ENCODE results near the gene NFE2L2.
"Not testable (repeated sequence)": the region's sequence is repeated elsewhere in the genome, so short reads cannot be mapped to it uniquely, and the experiment has no call there.

Gene NFE2L2

GRCh38 chr2:177253704-177254103 is 10.8 kb downstream of the NFE2L2 start:
- H3K4me3 ChIP-seq (ENCODE audit: low read length): no peak overlapping the region
- no peak overlapping the region for H3K27ac ChIP-seq (ENCODE audit: low read length)
- no peak overlapping the region for H3K9ac ChIP-seq (ENCODE audit: low read depth, low read length)
- no peaks in the 10 kb centered on the region for H3K27me3 ChIP-seq (ENCODE audit: insufficient read depth, low read length)
- H3K9me3 ChIP-seq (ENCODE audit: insufficient read depth, low read depth, low read length): peaks cover 7% of the 10 kb centered on the region
- peaks cover 16% of the 10 kb centered on the region for H3K4me1 ChIP-seq (ENCODE audit: insufficient read depth, low read length)
- peaks cover 4% of the 10 kb centered on the region for H3K36me3 ChIP-seq (ENCODE audit: insufficient read depth, low read depth, low read length)

DNA sequence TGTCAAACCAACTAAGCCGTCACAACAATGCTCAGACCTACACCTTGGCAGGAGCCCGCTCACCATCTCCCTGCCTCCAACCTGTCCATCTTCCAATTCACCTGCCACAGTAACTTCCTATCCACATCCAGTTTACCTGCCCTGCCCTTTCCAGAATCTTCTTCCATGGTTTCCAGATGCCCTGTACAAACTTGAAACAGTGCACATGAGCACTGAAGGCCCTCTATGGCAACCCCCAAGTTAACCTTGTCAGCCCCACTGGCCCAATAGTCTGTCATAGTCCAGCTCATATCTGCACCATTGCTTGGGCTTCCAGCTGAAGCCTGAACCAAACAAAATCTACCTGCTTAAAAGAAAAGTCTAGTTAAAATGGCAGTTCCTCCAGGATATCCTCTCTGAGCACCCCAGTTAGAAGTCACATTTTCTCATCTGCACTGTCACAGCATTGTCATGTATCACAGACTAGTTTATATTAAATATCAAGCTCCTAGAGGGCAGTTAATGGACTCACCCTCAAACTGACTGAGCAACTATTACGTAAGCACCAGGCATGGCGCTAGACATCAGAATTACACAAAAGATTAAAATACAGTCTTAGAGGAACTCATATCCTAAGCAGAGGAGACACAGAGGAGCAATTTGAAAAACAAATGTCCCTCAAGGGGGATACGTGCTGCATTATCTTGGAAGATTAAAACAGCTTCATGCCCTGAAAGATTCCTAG is 11.6 kb downstream of the NFE2L2 start:
- Histone ChIP-seq H3K4me3 (ENCODE audit: low read length) (no peak overlapping the region), H3K36me3 (ENCODE audit: insufficient read depth, low read depth, low read length) (peaks cover under 1% of the 10 kb centered on the region; the same call in 1 of the 2 replicates), H3K4me1 (ENCODE audit: insufficient read depth, low read length) (peaks cover 16% of the 10 kb centered on the region), H3K27me3 (ENCODE audit: insufficient read depth, low read length) (no peaks in the 10 kb centered on the region), H3K9me3 (ENCODE audit: insufficient read depth, low read depth, low read length) (peaks cover 3% of the 10 kb centered on the region), H3K27ac (ENCODE audit: low read length) (no peak overlapping the region), H3K9ac (ENCODE audit: low read depth, low read length) (no peak overlapping the region)

DNA sequence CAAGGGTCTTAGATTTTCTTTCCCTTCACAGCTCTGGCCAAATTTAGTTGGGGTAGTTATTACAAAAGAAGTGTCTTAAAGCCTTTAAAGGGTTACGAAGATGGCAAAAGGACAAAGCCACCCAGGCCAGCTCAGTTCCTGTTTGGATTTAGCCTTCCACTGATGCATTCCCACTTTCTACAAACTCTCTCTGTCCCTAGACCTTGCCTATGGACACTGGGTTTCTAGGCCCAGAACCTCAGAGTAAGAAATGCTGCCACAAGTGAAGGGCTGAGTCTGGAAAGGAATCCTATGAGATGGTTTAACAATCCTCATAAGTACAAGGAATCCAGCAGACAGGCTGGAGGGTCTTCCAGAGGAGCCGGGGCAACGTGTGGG is 13.4 kb downstream of the NFE2L2 start:
- no peak overlapping the region for H3K9ac ChIP-seq (ENCODE audit: low read depth, low read length)
- no peaks in the 10 kb centered on the region for H3K9me3 ChIP-seq (ENCODE audit: insufficient read depth, low read depth, low read length)
- no peaks in the 10 kb centered on the region for H3K36me3 ChIP-seq (ENCODE audit: insufficient read depth, low read depth, low read length)
- no peak overlapping the region for H3K4me3 ChIP-seq (ENCODE audit: low read length)
- no peak overlapping the region for H3K27ac ChIP-seq (ENCODE audit: low read length)
- no peaks in the 10 kb centered on the region for H3K27me3 ChIP-seq (ENCODE audit: insufficient read depth, low read length)
- peaks cover 18% of the 10 kb centered on the region for H3K4me1 ChIP-seq (ENCODE audit: insufficient read depth, low read length)

DNA sequence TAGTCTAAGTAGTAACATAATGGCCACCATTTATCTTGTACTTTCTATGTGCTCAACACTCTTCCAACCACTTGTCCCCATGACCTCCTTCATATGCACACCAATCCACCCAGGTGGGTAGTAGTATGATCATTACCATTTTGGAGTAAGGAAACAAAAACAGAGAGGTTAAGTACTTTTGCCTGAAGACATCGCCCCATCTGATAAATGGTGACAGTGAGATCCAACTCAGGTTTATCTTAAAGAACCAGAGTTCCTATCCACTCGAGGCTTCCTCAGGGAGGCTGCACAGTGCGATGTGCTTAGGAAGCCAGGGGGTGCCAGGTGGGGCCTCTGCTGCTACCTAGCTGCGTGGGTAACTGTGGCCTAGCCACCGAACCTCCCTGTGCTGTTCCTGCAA is 14.1 kb downstream of the NFE2L2 start:
- Histone ChIP-seq H3K4me3 (ENCODE audit: low read length) (no peak overlapping the region), H3K27me3 (ENCODE audit: insufficient read depth, low read length) (no peaks in the 10 kb centered on the region), H3K9me3 (ENCODE audit: insufficient read depth, low read depth, low read length) (no peaks in the 10 kb centered on the region), H3K27ac (ENCODE audit: low read length) (no peak overlapping the region), H3K4me1 (ENCODE audit: insufficient read depth, low read length) (peaks cover 22% of the 10 kb centered on the region), H3K36me3 (ENCODE audit: insufficient read depth, low read depth, low read length) (no peaks in the 10 kb centered on the region), H3K9ac (ENCODE audit: low read depth, low read length) (no peak overlapping the region)

DNA sequence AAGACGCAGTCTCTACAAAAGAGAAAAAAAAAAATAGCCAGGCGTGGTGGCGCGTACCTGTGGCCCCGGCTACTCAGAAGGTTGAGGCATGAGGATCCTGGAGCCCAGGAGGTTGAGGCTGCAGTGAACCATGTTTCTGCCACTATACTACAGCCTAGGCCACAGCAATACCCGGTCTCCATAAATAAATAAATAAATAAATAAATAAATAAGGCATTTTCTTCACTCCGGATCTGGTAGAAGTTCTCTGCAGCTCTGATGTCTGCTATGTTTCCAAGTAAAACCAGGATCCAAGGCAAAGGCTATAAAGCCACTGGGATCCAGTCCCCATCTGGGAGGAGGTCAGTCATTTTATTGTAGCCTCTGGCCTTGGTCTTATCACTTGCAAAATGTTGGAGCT is 15.5 kb downstream of the NFE2L2 start:
- no peak overlapping the region for H3K27ac ChIP-seq (ENCODE audit: low read length)
- no peaks in the 10 kb centered on the region for H3K27me3 ChIP-seq (ENCODE audit: insufficient read depth, low read length)
- no peaks in the 10 kb centered on the region for H3K36me3 ChIP-seq (ENCODE audit: insufficient read depth, low read depth, low read length)
- H3K9ac ChIP-seq (ENCODE audit: low read depth, low read length): no peak overlapping the region
- peaks cover 18% of the 10 kb centered on the region for H3K4me1 ChIP-seq (ENCODE audit: insufficient read depth, low read length)
- H3K4me3 ChIP-seq (ENCODE audit: low read length): no peak overlapping the region
- no peaks in the 10 kb centered on the region for H3K9me3 ChIP-seq (ENCODE audit: insufficient read depth, low read depth, low read length)

DNA sequence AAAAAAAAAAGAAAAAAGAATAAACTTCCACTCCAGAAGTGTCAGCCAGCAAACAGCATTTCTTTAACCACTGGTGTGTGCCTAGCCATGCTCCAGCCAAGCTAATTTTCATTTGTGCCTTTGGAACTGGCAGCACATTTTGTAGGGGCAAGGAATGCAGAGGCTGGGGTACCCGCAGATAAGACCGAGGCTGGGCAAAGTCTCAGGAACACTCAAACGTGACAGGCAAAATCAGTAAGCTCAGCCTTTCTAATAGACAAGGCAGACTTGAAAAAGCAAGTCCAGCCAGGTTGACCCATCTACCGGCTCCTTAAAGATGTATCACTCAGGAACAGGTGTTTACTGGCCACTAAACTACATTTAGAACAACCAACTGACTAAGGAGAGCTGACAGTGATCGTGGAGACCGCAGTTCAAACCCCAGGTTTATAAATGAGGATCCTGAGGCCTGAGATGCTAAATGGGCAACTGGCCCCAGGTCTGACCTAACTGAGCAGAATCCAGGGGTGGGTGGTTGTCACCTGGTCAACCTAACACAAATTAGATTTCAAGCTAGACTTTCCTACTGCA is 16.7 kb downstream of the NFE2L2 start:
- no peaks in the 10 kb centered on the region for H3K27me3 ChIP-seq (ENCODE audit: insufficient read depth, low read length)
- no peaks in the 10 kb centered on the region for H3K36me3 ChIP-seq (ENCODE audit: insufficient read depth, low read depth, low read length)
- H3K9ac ChIP-seq (ENCODE audit: low read depth, low read length): no peak overlapping the region
- peaks cover 19% of the 10 kb centered on the region for H3K4me1 ChIP-seq (ENCODE audit: insufficient read depth, low read length)
- H3K27ac ChIP-seq (ENCODE audit: low read length): no peak overlapping the region
- no peak overlapping the region for H3K4me3 ChIP-seq (ENCODE audit: low read length)
- no peaks in the 10 kb centered on the region for H3K9me3 ChIP-seq (ENCODE audit: insufficient read depth, low read depth, low read length)

DNA sequence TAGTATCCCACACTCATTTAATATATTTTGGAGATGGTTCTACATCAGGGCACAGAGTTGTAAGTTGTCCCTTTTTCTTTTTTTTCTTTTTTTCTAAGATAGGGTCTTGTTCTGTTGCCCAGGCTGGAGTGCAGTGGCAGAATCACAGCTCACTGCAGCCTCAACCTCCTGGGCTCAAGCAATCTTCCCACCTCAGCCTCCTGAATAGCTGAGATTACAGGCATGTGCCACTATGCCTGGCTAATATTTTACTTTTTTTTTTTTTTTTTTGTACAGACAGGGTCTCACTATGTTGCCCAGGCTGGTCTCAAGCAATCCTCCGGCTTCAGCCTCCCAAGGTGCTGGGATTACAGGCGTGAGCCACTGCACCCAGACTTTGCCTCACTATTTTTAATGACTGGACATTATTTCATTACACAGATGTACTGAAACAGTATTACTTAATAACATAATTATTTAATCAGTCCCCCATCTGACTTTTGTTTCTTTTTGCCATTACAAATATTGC is 17.9 kb downstream of the NFE2L2 start:
- H3K4me1 ChIP-seq (ENCODE audit: insufficient read depth, low read length): peaks cover 29% of the 10 kb centered on the region
- not testable (repeated sequence) for H3K9me3 ChIP-seq (ENCODE audit: insufficient read depth, low read depth, low read length); H3K27ac ChIP-seq (ENCODE audit: low read length)

GRCh38 chr2:177246000-177246399 is 18.5 kb downstream of the NFE2L2 start:
- Histone ChIP-seq H3K27ac (ENCODE audit: low read length) (no peak overlapping the region), H3K36me3 (ENCODE audit: insufficient read depth, low read depth, low read length) (no peaks in the 10 kb centered on the region), H3K27me3 (ENCODE audit: insufficient read depth, low read length) (no peaks in the 10 kb centered on the region), H3K9ac (ENCODE audit: low read depth, low read length) (no peak overlapping the region), H3K4me1 (ENCODE audit: insufficient read depth, low read length) (peaks cover 29% of the 10 kb centered on the region), H3K4me3 (ENCODE audit: low read length) (no peak overlapping the region), H3K9me3 (ENCODE audit: insufficient read depth, low read depth, low read length) (no peaks in the 10 kb centered on the region)

More for the DNA sequence above, 17.9 kb downstream of the NFE2L2 start:
- not testable (repeated sequence) for H3K36me3 ChIP-seq (ENCODE audit: insufficient read depth, low read depth, low read length); H3K27me3 ChIP-seq (ENCODE audit: insufficient read depth, low read length); H3K9ac ChIP-seq (ENCODE audit: low read depth, low read length); H3K4me3 ChIP-seq (ENCODE audit: low read length)

DNA sequence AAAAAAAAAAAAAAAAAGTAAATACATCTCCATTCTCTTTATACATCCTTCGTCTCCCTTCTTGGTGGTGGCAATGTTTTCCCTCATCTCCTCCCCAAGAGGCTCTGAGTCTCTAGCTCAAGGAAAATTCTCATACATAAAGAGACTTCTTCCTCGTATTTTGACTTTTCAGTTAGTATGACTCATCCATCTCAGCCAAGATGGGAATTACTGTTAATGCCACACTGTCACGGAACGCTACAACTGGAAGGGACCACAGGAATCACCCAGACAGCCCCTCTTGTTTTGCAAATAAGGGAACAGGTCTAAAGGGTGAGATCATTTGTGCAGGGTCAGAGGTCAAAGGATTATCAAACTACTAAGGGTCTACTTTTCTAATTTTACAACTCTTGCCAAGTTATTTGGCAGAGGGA is 19.5 kb downstream of the NFE2L2 start:
- H3K9ac ChIP-seq (ENCODE audit: low read depth, low read length): no peak overlapping the region
- no peak overlapping the region for H3K4me3 ChIP-seq (ENCODE audit: low read length)
- H3K36me3 ChIP-seq (ENCODE audit: insufficient read depth, low read depth, low read length): no peaks in the 10 kb centered on the region
- no peaks in the 10 kb centered on the region for H3K27me3 ChIP-seq (ENCODE audit: insufficient read depth, low read length)
- no peaks in the 10 kb centered on the region for H3K9me3 ChIP-seq (ENCODE audit: insufficient read depth, low read depth, low read length)
- H3K27ac ChIP-seq (ENCODE audit: low read length): no peak overlapping the region
- peaks cover 31% of the 10 kb centered on the region for H3K4me1 ChIP-seq (ENCODE audit: insufficient read depth, low read length)

GRCh38 chr2:177244244-177244771 is 20.2 kb downstream of the NFE2L2 start:
- no peaks in the 10 kb centered on the region for H3K36me3 ChIP-seq (ENCODE audit: insufficient read depth, low read depth, low read length)
- H3K4me1 ChIP-seq (ENCODE audit: insufficient read depth, low read length): peaks cover 32% of the 10 kb centered on the region
- H3K27ac ChIP-seq (ENCODE audit: low read length): no peak overlapping the region
- H3K9me3 ChIP-seq (ENCODE audit: insufficient read depth, low read depth, low read length): no peaks in the 10 kb centered on the region
- H3K9ac ChIP-seq (ENCODE audit: low read depth, low read length): no peak overlapping the region
- H3K4me3 ChIP-seq (ENCODE audit: low read length): no peak overlapping the region
- no peaks in the 10 kb centered on the region for H3K27me3 ChIP-seq (ENCODE audit: insufficient read depth, low read length)

- H3K27me3 ChIP-seq (ENCODE audit: insufficient read depth, low read length): no peaks in the 10 kb centered on the region
- no peak overlapping the region for H3K27ac ChIP-seq (ENCODE audit: low read length)
- H3K9ac ChIP-seq (ENCODE audit: low read depth, low read length): no peak overlapping the region
- H3K9me3 ChIP-seq (ENCODE audit: insufficient read depth, low read depth, low read length): no peaks in the 10 kb centered on the region
- H3K4me1 ChIP-seq (ENCODE audit: insufficient read depth, low read length): peaks cover 32% of the 10 kb centered on the region
- no peak overlapping the region for H3K4me3 ChIP-seq (ENCODE audit: low read length)
- H3K36me3 ChIP-seq (ENCODE audit: insufficient read depth, low read depth, low read length): no peaks in the 10 kb centered on the region
Observed at GRCh38 chr2:177243476-177243875, 21.1 kb downstream of the NFE2L2 start.

DNA sequence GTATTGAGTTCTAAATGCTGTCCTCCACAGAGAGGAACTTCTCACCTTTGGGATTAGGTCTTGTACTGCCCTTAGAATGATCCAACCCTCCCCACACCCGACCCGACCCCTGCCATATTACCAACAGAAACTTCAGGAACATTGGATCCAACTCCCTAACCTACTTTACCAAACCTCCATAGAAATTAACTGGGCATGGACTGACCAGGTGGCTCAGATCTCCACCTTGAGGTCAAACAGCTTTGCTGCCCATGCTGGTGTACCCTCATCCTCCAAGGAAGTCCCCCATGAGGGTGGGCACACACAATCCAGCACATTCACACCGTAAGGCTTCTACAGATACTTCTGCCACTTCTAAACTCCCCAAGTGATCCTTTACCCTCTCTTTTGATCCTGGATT is 21.5 kb downstream of the NFE2L2 start:
- Histone ChIP-seq H3K27me3 (ENCODE audit: insufficient read depth, low read length) (no peaks in the 10 kb centered on the region), H3K9me3 (ENCODE audit: insufficient read depth, low read depth, low read length) (no peaks in the 10 kb centered on the region), H3K9ac (ENCODE audit: low read depth, low read length) (no peak overlapping the region; the same call in 1 of the 2 replicates), H3K27ac (ENCODE audit: low read length) (no peak overlapping the region), H3K4me1 (ENCODE audit: insufficient read depth, low read length) (peaks cover 32% of the 10 kb centered on the region), H3K36me3 (ENCODE audit: insufficient read depth, low read depth, low read length) (no peaks in the 10 kb centered on the region), H3K4me3 (ENCODE audit: low read length) (no peak overlapping the region)

Measured in iPS-20b (cell line).